GM19468 (cell line): Measurements from ENCODE around the gene GNAZ.
"Not testable (repeated sequence)": the region's sequence is repeated elsewhere in the genome, so short reads cannot be mapped to it uniquely, and the experiment has no call there.

Source experiments
- ATAC-seq: cut with Tn5 transposase; IDR thresholded peaks from one replicate; pipeline ENCODE4 v1.9.1; 2021; ENCODE audit warnings: mild to moderate bottlenecking, moderate library complexity, moderate number of reproducible peaks; ENCODE audit not compliant: unreplicated experiment; ENCODE audit errors: extremely low read depth

Gene GNAZ

DNA sequence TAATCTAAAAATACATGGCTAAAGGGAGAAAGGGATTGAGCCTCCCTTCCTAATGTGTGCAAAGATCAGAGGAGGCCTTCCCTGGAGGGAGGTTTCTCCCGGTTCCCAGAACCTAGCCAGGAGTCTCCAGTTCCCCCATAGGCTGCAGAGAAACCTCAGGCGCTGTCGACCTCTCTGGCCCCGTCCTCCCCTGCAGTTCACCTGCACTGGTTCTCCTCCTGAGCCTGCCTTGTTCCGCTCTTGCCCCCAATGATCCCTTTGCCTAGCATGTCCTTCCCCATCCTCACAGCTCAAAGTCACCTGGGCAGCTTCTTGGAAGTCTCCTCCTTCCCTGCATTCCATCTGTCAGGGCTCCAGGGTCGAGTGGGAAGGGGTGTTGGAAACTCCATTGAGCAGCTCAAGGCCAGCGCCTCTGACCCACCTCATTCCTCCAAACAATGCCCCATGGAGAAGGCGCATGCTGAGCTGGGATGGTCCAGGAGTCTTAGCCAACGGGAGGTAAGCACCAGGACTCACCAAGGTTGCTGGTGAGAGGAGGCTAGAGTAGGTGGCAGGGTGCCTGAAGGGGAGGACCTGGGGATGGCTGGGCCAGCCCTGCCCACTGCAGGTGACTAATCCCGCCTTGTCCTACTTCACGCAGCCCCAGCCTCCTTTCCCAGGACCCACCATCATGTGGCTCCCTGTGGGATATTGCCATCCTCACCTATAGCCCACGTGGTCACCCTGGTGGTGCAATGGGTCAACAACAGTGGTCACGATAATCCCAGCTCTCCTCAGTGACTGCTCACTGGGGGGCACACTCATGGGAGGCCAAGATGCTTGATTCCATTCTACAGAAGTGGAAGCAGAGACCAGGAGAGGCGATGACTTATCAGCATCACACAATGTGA, 56.1 kb downstream of the GNAZ start:
- ATAC-seq, result no peak

- no peak for ATAC-seq
Observed at GRCh38 chr22:23127055-23127756, 56.9 kb downstream of the GNAZ start.

GRCh38 chr22:23127788-23128187, 57.5 kb downstream of the GNAZ start:
- ATAC-seq, result no peak

GRCh38 chr22:23128269-23129108, 58.2 kb downstream of the GNAZ start:
- no peak for ATAC-seq

- ATAC-seq, result no peak
Observed at GRCh38 chr22:23129149-23129548, 58.8 kb downstream of the GNAZ start.

DNA sequence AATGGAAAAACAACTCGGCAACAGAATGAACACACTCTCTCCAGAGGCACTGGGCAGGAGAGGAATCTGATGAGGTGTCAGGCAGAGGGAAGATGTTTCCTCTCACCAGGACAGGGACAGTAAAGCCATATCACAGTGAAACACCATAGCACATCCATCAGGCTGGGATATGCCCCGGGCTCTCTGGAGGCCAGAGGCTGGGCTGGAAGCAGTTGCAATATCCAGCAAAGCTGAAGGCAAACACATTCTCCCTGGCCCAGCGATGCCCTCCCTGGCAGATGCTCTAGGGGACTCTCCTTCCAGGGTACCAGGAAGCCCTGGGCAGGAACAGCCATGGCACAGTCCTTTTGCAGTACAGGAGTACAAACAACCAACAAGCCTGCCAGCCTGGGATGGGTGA, 60.4 kb downstream of the GNAZ start:
- ATAC-seq, result no peak

- ATAC-seq, result no peak
Observed at GRCh38 chr22:23131931-23132330, 61.6 kb downstream of the GNAZ start.

GRCh38 chr22:23132376-23133091, 62.2 kb downstream of the GNAZ start:
- ATAC-seq, result no peak

GRCh38 chr22:23133922-23134321, 63.6 kb downstream of the GNAZ start:
- ATAC-seq, result no peak

- not testable (repeated sequence) for ATAC-seq
Observed at GRCh38 chr22:23136991-23137390, 66.7 kb downstream of the GNAZ start.

- no peak for ATAC-seq
Observed at GRCh38 chr22:23137468-23137867, 67.1 kb downstream of the GNAZ start.

GRCh38 chr22:23137905-23138561, 67.7 kb downstream of the GNAZ start:
- no peak for ATAC-seq

DNA sequence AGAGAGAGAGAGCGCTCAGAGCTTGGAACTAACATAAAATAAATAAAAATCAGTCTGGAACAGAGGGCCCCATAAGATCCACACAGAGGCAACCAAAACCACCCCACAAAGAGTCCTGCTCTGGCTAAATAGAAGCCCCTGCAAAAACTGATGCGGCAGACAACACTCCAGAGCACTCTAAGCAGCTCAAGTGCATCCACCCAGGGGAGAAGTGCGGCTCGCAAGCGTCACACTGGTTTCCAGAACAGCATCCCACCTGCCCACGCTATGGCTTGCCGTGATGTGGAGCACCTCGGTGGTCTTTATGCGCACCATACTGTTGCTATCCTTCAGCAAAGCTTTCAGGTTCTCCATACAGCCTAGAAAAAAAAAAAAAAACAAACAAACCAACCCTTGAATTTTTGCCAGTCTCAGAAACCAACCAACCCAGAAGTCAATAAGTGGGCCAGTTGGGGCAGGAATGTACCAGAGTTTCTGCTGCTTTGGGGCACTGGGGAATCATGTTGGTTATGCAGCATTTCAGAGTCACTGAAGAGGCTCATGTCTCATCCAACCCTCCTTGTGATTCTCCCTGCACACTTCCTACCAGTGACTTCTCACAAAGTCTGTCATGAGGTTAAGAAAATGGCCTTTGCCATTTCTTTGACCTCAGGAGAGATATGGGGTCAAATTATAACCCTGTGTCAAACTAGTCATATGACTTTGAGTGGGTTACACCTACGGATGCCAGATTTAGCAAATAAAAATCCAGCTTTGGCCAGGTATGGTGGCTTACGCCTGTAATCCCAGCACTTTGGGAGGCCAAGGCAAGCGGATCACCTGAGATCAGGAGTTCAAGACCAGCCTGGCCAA, 68.5 kb downstream of the GNAZ start:
- ATAC-seq, result no peak

DNA sequence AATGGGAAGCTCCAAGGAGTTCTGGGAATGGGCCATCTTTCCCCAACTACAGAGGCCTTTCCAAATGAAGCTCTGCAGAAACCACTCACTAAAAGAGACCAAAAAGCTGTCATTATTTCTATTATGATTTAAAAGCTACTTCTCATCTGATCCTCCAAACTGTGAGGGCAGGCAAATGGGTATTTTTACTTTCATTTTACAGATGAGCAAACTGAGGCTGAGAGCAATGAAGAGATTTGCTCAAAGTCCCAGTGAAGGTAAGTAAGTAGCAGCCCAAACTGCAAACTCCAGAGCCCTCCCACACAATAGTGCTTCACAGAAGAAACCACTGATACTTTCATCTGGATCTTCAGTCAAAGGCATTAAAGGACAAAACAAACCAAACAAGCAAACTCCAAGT, 70.1 kb downstream of the GNAZ start:
- no peak for ATAC-seq

- no peak for ATAC-seq
Observed at GRCh38 chr22:23142546-23143105, 72.3 kb downstream of the GNAZ start.

DNA sequence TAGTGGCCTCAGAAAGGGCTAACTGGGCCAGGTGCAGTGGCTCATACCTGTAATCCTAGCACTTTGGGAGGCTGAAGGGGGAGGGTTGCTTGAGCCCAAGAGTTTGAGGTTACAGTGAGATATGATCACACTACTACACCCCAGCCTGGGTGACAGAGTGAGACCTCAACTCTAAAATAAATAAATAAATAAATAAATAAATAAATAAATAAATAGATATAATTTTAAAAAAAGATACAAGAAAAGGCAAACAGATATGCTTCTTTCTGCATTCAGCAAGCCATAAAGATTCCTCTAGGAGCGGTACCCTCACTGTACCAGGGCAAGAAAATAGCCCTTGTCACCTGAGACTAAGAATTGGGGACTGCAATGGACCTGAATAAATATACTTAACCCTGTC, 72.8 kb downstream of the GNAZ start:
- ATAC-seq, result no peak

GRCh38 chr22:23144432-23144831, 74.1 kb downstream of the GNAZ start:
- no peak for ATAC-seq
